ENCODE results near the gene UNC13D. TPM values are rescaled to one million over a fixed set of nuclear protein-coding genes. Genes with fewer than 3 reads are reported as not detected.
A peak's percentile ranks its signal among the peaks of the same experiment; 100 is the strongest.

Gene UNC13D
- total and polyA plus RNA-seq, 12 donors = 3.0 to 20.7 (median 8.5) TPM

DNA sequence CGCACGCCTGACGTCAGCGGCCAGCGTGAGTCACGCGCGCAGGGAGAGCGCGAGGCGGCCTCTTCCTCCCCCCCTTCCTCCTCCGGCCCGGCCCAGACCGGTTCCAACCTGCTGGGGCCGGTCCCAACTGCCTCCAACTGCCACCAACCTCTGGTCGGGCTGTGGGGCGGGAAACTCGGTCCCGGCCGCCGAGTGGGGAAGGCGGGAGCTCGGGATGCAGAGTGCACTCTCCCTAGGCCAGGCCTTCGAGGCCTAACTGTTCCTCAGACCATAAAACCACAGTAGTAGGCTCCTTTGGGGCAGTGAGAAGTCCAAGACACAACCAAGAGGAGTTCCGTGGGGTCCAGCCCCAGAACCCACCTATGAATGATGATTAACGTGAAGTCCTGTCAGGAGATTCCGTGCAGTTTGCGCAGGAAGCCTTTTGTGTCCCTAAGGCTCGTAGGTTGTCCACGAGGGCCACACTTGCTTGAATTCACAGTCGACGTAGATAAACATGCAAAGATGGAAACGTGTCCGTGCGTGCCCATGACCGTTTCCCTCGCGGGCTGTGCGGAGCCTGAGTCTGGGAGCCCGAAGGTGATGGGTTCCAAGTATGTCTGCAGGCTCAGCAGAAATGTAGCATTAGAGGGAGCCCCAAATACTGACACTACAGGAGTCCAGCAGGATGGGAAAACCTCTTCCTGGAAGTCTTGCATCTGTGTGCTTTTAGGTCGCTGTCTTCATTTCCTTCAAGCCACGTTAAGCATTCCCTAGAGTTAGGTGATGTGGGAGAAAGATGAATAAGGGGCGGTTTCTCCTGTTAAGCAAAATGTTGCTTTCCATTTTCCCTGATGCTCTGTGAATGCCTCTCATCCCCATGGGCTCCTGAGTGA, 59.0 kb downstream of the UNC13D start:
- Histone ChIP-seq H3K27ac (peak overlapping the region; percentile 97 to 100 (median 99)), H3K4me1 (peaks cover 7 to 70% (median 38%) of the 10 kb centered on the region in 9 donors), H3K4me3 (peak overlapping the region; percentile 51 to 78 (median 70)), H3K9me3 (no peaks in the 10 kb centered on the region), H3K27me3 (no peaks in the 10 kb centered on the region), H3K36me3 (no peaks in the 10 kb centered on the region)
- DNase-seq (peak; percentile 89 to 90), ATAC-seq (peak; percentile 91 to 95 (median 93))
- 4% methylated on average over 35 to 43 of the region's 43 CpGs for WGBS, 2 donors
- intact Hi-C loops (cut with DNase I) = loop anchor here in 3 of 10 donors (2.0 to 5.0 kb wide), 3 partner anchors 42 to 92 kb away; partner anchors contain the start of gene WBP2 (in 2 of the 3)
- TF ChIP-seq, protein P1, sequence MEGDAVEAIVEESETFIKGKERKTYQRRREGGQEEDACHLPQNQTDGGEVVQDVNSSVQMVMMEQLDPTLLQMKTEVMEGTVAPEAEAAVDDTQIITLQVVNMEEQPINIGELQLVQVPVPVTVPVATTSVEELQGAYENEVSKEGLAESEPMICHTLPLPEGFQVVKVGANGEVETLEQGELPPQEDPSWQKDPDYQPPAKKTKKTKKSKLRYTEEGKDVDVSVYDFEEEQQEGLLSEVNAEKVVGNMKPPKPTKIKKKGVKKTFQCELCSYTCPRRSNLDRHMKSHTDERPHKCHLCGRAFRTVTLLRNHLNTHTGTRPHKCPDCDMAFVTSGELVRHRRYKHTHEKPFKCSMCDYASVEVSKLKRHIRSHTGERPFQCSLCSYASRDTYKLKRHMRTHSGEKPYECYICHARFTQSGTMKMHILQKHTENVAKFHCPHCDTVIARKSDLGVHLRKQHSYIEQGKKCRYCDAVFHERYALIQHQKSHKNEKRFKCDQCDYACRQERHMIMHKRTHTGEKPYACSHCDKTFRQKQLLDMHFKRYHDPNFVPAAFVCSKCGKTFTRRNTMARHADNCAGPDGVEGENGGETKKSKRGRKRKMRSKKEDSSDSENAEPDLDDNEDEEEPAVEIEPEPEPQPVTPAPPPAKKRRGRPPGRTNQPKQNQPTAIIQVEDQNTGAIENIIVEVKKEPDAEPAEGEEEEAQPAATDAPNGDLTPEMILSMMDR (IDR thresholded peaks at IDR 0.05) = no peak

DNA sequence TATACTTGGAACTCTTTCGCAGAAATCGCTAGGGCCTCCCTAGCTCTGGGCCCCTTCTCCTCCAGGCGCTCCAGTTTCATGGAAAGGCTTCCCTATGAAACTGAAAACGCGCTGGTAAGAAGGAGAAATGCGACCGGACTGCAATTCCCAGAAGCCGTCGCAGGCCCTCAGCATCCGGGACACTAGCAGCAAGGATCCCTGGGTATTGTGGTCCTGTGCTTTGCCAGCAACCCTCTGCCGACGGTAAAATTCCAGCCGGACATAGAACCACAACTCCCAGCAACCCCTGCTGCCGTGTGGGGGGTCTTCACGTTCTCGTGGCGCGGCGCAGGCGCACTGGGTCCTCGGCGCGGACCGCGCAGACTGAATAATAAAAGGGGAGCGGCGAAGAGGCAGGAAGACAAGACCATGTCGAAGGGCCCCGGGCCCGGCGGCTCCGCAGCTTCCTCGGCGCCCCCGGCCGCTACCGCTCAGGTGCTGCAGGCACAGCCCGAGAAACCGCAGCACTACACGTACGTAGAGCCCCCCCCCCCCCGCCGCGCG, 59.7 kb downstream of the UNC13D start, which contains the start of gene UNK:
TSS of gene UNK (plus strand) at position 334 of the 543 bp plus-strand sequence. CDS start at position 409, 75 bp downstream.
- Histone ChIP-seq H3K4me1 (peaks cover 7 to 73% (median 39%) of the 10 kb centered on the region in 9 donors), H3K4me3 (peak within 1 kb of the TSS; percentile 51 to 78 (median 70)), H3K36me3 (no peaks in the 10 kb centered on the region), H3K27ac (peak within 1 kb of the TSS; percentile 97 to 100 (median 99)), H3K27me3 (no peaks in the 10 kb centered on the region), H3K9me3 (no peaks in the 10 kb centered on the region)
- intact Hi-C loops (cut with DNase I) = loop anchor here in 4 of 10 donors (1.0 to 5.0 kb wide), 7 partner anchors 43 to 483 kb away; partner anchors contain the start of genes WBP2 (in 4 of the 4), TRIM47 (in 1 of the 4) and UBALD2 (in 1 of the 4)
- TF ChIP-seq, protein P1 (IDR thresholded peaks at IDR 0.05) = no peak
- DNase-seq (peak; percentile 94 to 99), ATAC-seq (peak; percentile 91 to 95 (median 93))
- WGBS, 2 donors = 0% methylated on average over 39 to 45 of the region's 45 CpGs

DNA sequence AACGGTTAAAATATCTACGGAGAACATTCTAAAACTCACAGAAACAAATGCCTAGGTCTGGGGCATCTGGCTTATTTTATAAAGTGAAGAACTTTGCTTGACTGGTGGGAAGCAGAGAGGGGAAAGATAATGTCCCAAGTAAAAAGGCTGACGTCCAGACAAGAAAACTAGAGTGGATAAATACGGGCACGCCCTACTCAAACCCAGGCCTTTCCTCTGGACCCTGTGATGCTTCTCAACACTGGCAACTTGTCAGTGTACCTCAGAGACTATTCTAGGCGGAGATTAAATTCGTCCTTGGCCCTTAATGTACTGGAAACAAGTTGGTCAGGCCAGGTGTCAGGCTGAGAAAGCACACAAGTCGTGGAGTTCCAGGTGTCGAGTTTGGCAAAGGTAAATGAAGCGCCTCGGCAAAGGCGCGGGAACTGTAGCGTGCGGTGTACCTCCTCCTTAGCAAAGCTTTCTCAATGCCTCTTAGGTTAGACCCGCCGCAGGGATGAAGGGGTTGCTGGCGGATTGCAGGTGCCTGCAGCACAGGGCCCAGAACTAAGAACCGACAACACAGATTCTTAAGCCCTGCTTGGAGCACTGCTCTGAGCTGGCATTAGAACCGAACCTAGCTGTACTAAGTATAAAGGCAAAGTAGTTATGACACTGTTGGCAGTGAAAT, 60.3 kb downstream of the UNC13D start:
- TF ChIP-seq, protein P1 (IDR thresholded peaks at IDR 0.05) = no peak
- H3K27me3 ChIP-seq = no peaks in the 10 kb centered on the region
- intact Hi-C loops (cut with DNase I) = loop anchor here in 4 of 10 donors (1.0 to 5.0 kb wide), 6 partner anchors 71 to 483 kb away; partner anchors contain the start of genes WBP2 (in 4 of the 4), TRIM47 (in 1 of the 4) and UBALD2 (in 1 of the 4)
- no peaks in the 10 kb centered on the region for H3K9me3 ChIP-seq
- H3K4me1 ChIP-seq = peaks cover 7 to 67% (median 40%) of the 10 kb centered on the region in 9 donors
- peaks cover 0 to 4% (median 1%) of the 10 kb centered on the region in 9 donors for H3K36me3 ChIP-seq
- WGBS, 2 donors = 57 to 60% methylated on average over 20 of the region's 20 CpGs
- H3K27ac ChIP-seq = peak overlapping the region; percentile 97 to 100 (median 99)
- peak overlapping the region in 9 of 10 donors; percentile 29 to 74 (median 68) for H3K4me3 ChIP-seq
- ATAC-seq = peak in 4 of 8 donors; percentile 0 to 1 (median 0)
- DNase-seq = no peak
